Superior temporal gyrus (tissue), 1 donor: ENCODE data around the gene HDDC3.
"Not testable (repeated sequence)": the region's sequence is repeated elsewhere in the genome, so short reads cannot be mapped to it uniquely, and the experiment has no call there.

Experiments used
- DNase-seq: peaks from one replicate; pipeline ENCODE4 v3.0.0-alpha.2; 2016; ENCODE audit errors: extremely low spot score

The HDDC3 gene

GRCh38 chr15:90909976-90910375 is 22.4 kb downstream of the HDDC3 start:
- DNase-seq: no peak

- not testable (repeated sequence) for DNase-seq
Observed at GRCh38 chr15:90909449-90909848, 22.9 kb downstream of the HDDC3 start.

GRCh38 chr15:90907838-90908507 is 24.4 kb downstream of the HDDC3 start:
- peak; percentile 71 for DNase-seq

- DNase-seq: no peak
Observed at GRCh38 chr15:90907051-90907660, 25.2 kb downstream of the HDDC3 start.

GRCh38 chr15:90906181-90906849 is 26.0 kb downstream of the HDDC3 start:
- DNase-seq: no peak

- DNase-seq: no peak
Observed at GRCh38 chr15:90905306-90906180, 26.8 kb downstream of the HDDC3 start.

- DNase-seq: no peak
Observed at GRCh38 chr15:90904746-90905145, 27.6 kb downstream of the HDDC3 start.

- no peak for DNase-seq
Observed at GRCh38 chr15:90903733-90904536, 28.4 kb downstream of the HDDC3 start.

- DNase-seq: peak; percentile 90
Observed at GRCh38 chr15:90902840-90903732, 29.3 kb downstream of the HDDC3 start, which contains the start of gene MAN2A2. Gene MAN2A2 (plus strand): TSS chr15:90903302. CDS start chr15:90904208, 906 bp downstream.

GRCh38 chr15:90902040-90902839 is 30.1 kb downstream of the HDDC3 start:
- peak; percentile 87 for DNase-seq

GRCh38 chr15:90901175-90902039 is 30.9 kb downstream of the HDDC3 start:
- DNase-seq: peak; percentile 73

- not testable (repeated sequence) for DNase-seq
Observed at GRCh38 chr15:90897131-90897655, 35.2 kb downstream of the HDDC3 start.

- DNase-seq: peak; percentile 86
Observed at GRCh38 chr15:90895571-90896117, 36.7 kb downstream of the HDDC3 start.

GRCh38 chr15:90893175-90894090 is 38.9 kb downstream of the HDDC3 start:
- no peak for DNase-seq

GRCh38 chr15:90892498-90893174 is 39.7 kb downstream of the HDDC3 start:
- DNase-seq: no peak

GRCh38 chr15:90892023-90892422 is 40.3 kb downstream of the HDDC3 start:
- DNase-seq: no peak
